CD14-positive monocyte (primary cell): ENCODE measurements around the gene DLGAP1. TPM values are rescaled to one million over a fixed set of nuclear protein-coding genes. Genes with fewer than 3 reads are reported as not detected.

Source experiments
- DNase-seq, 3 donors: peaks; one replicate each; pipeline ENCODE4 v3.0.0-alpha.2; 2011 to 2022
- H2AFZ ChIP-seq: 2 replicates; pipeline ENCODE4 v1.6.0; 2012; ENCODE audit warnings: mild to moderate bottlenecking, low read depth, low read length, inconsistent platforms; ENCODE audit not compliant: insufficient read depth, poor library complexity, severe bottlenecking
- H3K27ac ChIP-seq, 2 donors: 1 replicate in 1 of 2; 2 replicates in 1 of 2; pipeline ENCODE4 v1.5.1; 2012 to 2013; ENCODE audit warnings: low read length in 2 of 2, control low read depth in 1 of 2, inconsistent platforms in 1 of 2, low read depth in 1 of 2, mild to moderate bottlenecking in 1 of 2
- H3K27me3 ChIP-seq, 2 donors: one replicate each; pipeline versions ENCODE4 v1.6.0 to v1.6.1; 2011 to 2013; ENCODE audit warnings: low read length in 2 of 2; ENCODE audit not compliant: control insufficient read depth in 2 of 2, insufficient read depth in 2 of 2
- H3K36me3 ChIP-seq, 2 donors: replicated peaks in 1 of 2; 1 replicate in 1 of 2; 2 replicates in 1 of 2; pipeline versions ENCODE4 v1.5.1 to v1.6.1; 2012 to 2013; ENCODE audit warnings: low read length in 2 of 2, control low read depth in 1 of 2, inconsistent platforms in 1 of 2, mild to moderate bottlenecking in 1 of 2; ENCODE audit not compliant: insufficient read depth in 2 of 2, control insufficient read depth in 1 of 2
- H3K4me1 ChIP-seq, 2 donors: 1 replicate in 1 of 2; 2 replicates in 1 of 2; pipeline versions ENCODE4 v1.5.1 to v1.6.1; 2012 to 2013; ENCODE audit warnings: low read length in 2 of 2, control low read depth in 1 of 2, inconsistent platforms in 1 of 2, mild to moderate bottlenecking in 1 of 2, moderate library complexity in 1 of 2; ENCODE audit not compliant: insufficient read depth in 2 of 2, control insufficient read depth in 1 of 2
- H3K4me2 ChIP-seq: replicated peaks from 2 replicates; pipeline ENCODE3; 2012; ENCODE audit warnings: low read length, moderate library complexity, mild to moderate bottlenecking; ENCODE audit not compliant: poor library complexity, severe bottlenecking; ENCODE audit errors: extremely low read depth
- H3K4me3 ChIP-seq, 3 experiments: fragments of 200-600 bp in 1 of 3; sonication (generic) in 1 of 3; replicated peaks in 1 of 3; 1 replicate in 2 of 3; 2 replicates in 1 of 3; pipeline ENCODE4 v1.5.1; 2011 to 2013; ENCODE audit warnings: low read length in 3 of 3, mild to moderate bottlenecking in 3 of 3, control low read depth in 2 of 3, low read depth in 2 of 3, inconsistent platforms in 1 of 3, moderate library complexity in 1 of 3
- H3K79me2 ChIP-seq: 2 replicates; pipeline ENCODE4 v1.6.0; 2012; ENCODE audit warnings: mild to moderate bottlenecking, control low read depth, inconsistent platforms, low read length, moderate library complexity; ENCODE audit not compliant: insufficient read depth
- H3K9ac ChIP-seq: 2 replicates; pipeline ENCODE4 v1.6.0; 2017; ENCODE audit warnings: low read length, mild to moderate bottlenecking; ENCODE audit not compliant: insufficient read depth, poor library complexity, severe bottlenecking
- H3K9me3 ChIP-seq, 2 donors: replicated peaks in 1 of 2; 1 replicate in 1 of 2; 2 replicates in 1 of 2; pipeline versions ENCODE4 v1.5.1 to v1.6.1; 2012 to 2013; ENCODE audit warnings: low read length in 2 of 2, control low read depth in 1 of 2; ENCODE audit not compliant: control insufficient read depth in 1 of 2, insufficient read depth in 1 of 2
- H4K20me1 ChIP-seq: 2 replicates; pipeline ENCODE4 v1.6.0; 2012; ENCODE audit warnings: mild to moderate bottlenecking, low read length, control low read depth, moderate library complexity; ENCODE audit not compliant: insufficient read depth
- H3K27ac Mint-ChIP-seq, 7 donors: one replicate each; pipeline ENCODE4 v1.8.0; 2020; ENCODE audit warnings: mild to moderate bottlenecking in 7 of 7, mixed read lengths in 7 of 7, moderate library complexity in 6 of 7, inconsistent platforms in 2 of 7
- H3K27me3 Mint-ChIP-seq, 3 donors: one replicate each; pipeline ENCODE4 v1.8.0; 2021 to 2022; ENCODE audit warnings: low read depth in 3 of 3, mild to moderate bottlenecking in 3 of 3, mixed read lengths in 3 of 3, moderate library complexity in 3 of 3, inconsistent platforms in 1 of 3
- H3K36me3 Mint-ChIP-seq, 2 donors: one replicate each; pipeline ENCODE4 v1.8.0; 2020; ENCODE audit warnings: mixed read lengths in 2 of 2, inconsistent platforms in 1 of 2, mild to moderate bottlenecking in 1 of 2
- H3K4me1 Mint-ChIP-seq: one replicate; pipeline ENCODE4 v1.8.0; 2020; ENCODE audit warnings: mild to moderate bottlenecking, mixed read lengths
- H3K4me3 Mint-ChIP-seq, 2 donors: one replicate each; pipeline ENCODE4 v1.8.0; 2020; ENCODE audit warnings: mild to moderate bottlenecking in 2 of 2, mixed read lengths in 2 of 2, moderate library complexity in 1 of 2
- H3K9me3 Mint-ChIP-seq, 7 donors: one replicate each; pipeline ENCODE4 v1.8.0; 2020 to 2022; ENCODE audit warnings: mixed read lengths in 7 of 7, mild to moderate bottlenecking in 6 of 7, moderate library complexity in 6 of 7, inconsistent platforms in 2 of 7
- CTCF ChIP-seq: fragments of 200-600 bp; IDR thresholded peaks from one replicate; pipeline ENCODE4 v1.8.0; 2022; ENCODE audit warnings: antibody characterized with exemption, mild to moderate bottlenecking
- WGBS: methylation state at CpG from one replicate; pipeline ENCODE4 v1.1.5; 2013; ENCODE audit warnings: missing lambda C conversion rate; ENCODE audit not compliant: insufficient coverage; 5-methylcytosine and 5-hydroxymethylcytosine counted together
- intact Hi-C, 2 donors: fragments of 100-400 bp; cut with micrococcal nuclease; formaldehyde crosslinking; loops; one replicate each; pipeline versions ENCODE4 v1.15.0 to v1.15.1; 2023
- polyA plus RNA-seq, 3 donors: library from polyadenylated mRNA; depleted of rRNA in 1 of 3; unstranded in 2 of 3; stranded (reverse) in 1 of 3; fragments of 300-500 nt in 2 of 3; fragments of >200 nt in 1 of 3; fragmentation: Illumina TruSeq in 2 of 3; gene quantifications; 1 replicate in 2 of 3; 2 replicates in 1 of 3; pipeline ENCODE4 v1.2.3, GENCODE V29; 2012 to 2021

DLGAP1 gene
- polyA plus RNA-seq, 3 donors: 0.09 to 0.42 TPM; not detected in 1

- H2AFZ ChIP-seq: no peak overlapping the region
- H3K27ac ChIP-seq: no peak overlapping the region
- H3K4me2 ChIP-seq: no peak overlapping the region
- no peak for DNase-seq
- no peaks in the 10 kb centered on the region for H3K36me3 Mint-ChIP-seq
- no CpG with 5 or more reads among the region's 2 CpGs for WGBS
- no peak overlapping the region for H3K9ac ChIP-seq
- no peaks in the 10 kb centered on the region for H3K4me1 Mint-ChIP-seq
- no peaks in the 10 kb centered on the region for H3K9me3 ChIP-seq
- H3K27me3 ChIP-seq: no peaks in the 10 kb centered on the region
- no peak for TF ChIP-seq CTCF
- H3K4me3 ChIP-seq: no peak overlapping the region
- H3K4me3 Mint-ChIP-seq: no peak overlapping the region
- no peaks in the 10 kb centered on the region for H3K36me3 ChIP-seq
- no peak overlapping the region for H3K27ac Mint-ChIP-seq
- H3K4me1 ChIP-seq: no peaks in the 10 kb centered on the region
- intact Hi-C loops: loop anchor here in 1 of 2 donors (10.0 kb wide), 1 partner anchor 84 kb away; no protein-coding TSS in a partner anchor
- no peaks in the 10 kb centered on the region for H3K79me2 ChIP-seq
- H4K20me1 ChIP-seq: no peaks in the 10 kb centered on the region
- peaks cover 0 to 3% (median 0%) of the 10 kb centered on the region in 7 donors for H3K9me3 Mint-ChIP-seq
- peaks cover 3 to 7% (median 6%) of the 10 kb centered on the region in 3 donors for H3K27me3 Mint-ChIP-seq
Observed at GRCh38 chr18:3900327-3900726, 554.8 kb downstream of the DLGAP1 start.

- Histone ChIP-seq H3K27ac (no peak overlapping the region), H3K9me3 (no peaks in the 10 kb centered on the region), H3K9ac (no peak overlapping the region), H4K20me1 (no peaks in the 10 kb centered on the region), H3K27me3 (no peaks in the 10 kb centered on the region), H2AFZ (no peak overlapping the region), H3K36me3 (no peaks in the 10 kb centered on the region), H3K4me1 (no peaks in the 10 kb centered on the region), H3K4me2 (no peak overlapping the region), H3K79me2 (no peaks in the 10 kb centered on the region), H3K4me3 (no peak overlapping the region)
- Mint-ChIP-seq H3K4me3 (peak overlapping the region in 1 of 2 donors; percentile 9), H3K4me1 (no peaks in the 10 kb centered on the region), H3K9me3 (peaks cover 0 to 3% (median 0%) of the 10 kb centered on the region in 7 donors), H3K27ac (no peak overlapping the region), H3K36me3 (no peaks in the 10 kb centered on the region), H3K27me3 (peaks cover 3 to 7% (median 6%) of the 10 kb centered on the region in 3 donors)
- DNase-seq: no peak
- intact Hi-C loops: no loop called here
- no CpG with 5 or more reads among the region's 4 CpGs for WGBS
- no peak for TF ChIP-seq CTCF
Observed at GRCh38 chr18:3898861-3899613, 556.1 kb downstream of the DLGAP1 start.
